ENCODE measurements around the gene ATG2A. TPM values are rescaled to one million over a fixed set of nuclear protein-coding genes. Genes with fewer than 3 reads are reported as not detected.

ATG2A gene
- total RNA-seq, 1 donor from 2014 or later: 10.7 TPM

DNA sequence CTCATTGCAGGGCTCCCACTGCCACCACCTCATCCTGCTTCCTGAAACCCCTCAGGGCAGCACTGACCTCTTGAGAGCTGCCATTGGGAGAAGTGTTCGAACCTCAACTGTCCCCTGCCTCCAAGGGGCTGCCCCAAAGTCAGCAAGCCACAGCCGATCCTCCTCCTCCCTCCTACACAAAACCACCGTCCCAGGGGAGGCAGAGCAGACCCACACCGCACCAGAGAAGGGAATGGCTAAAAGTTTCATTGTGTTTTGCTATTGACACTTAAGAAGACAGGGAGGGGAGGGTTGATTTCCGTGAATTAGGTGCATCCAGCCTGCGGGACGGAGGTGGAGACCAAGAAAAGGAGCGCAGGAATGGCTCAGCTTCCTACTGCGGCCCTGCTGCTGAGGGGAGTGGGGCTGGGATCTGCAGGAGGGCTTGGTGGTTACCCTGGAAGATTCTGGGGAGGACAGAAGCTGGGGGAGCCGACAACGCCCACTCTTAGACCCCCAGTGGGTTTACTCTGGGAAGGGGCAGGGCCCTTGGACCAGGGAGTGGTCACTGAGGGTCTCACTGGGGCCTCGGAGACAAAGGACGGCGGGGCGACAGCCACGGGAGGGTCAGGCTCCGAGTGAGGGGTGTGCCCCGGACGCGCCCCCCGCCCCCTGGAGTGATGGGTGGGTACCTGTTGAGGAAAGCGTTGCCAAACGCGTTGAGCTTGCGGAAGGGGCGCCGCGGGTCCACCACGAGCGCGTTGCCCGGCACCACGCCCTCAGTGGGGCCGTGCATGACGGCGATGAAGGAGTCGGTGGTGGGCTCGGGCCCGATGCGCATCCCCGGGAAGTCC is 39.4 kb downstream of the ATG2A start:
- intact Hi-C loops (cut with DNase I): loop anchor here (1.0 to 2.0 kb wide), 2 partner anchors 23 to 40 kb away; partner anchors contain the start of gene ATG2A
- peak; percentile 1 for ATAC-seq
- DNase-seq (ENCODE audit: missing footprints): peak; percentile 73

DNA sequence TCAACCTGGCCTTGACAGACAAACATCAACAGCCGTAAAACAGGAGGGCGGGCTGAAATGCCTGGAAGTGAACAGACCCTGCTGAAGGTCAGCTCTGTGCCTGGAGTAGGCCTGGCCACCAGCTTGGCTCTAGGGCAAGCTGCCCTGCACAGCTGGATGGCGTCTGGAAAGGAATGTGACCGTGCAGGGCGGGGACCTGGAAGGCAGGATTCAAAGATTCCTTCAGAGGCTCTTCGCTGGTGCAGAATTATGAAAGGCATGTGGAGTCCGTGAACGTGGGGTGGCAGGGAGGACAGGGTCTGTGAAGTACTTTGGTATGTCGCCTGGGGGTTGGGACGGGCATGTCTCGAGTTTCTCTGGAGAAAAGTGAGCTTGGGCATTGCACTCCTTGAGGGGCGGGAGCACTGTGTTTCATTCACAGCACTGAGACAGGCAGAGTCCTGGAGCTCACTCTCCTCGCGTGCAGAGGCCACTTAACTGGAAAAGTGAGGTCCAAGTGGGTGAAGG is 40.1 kb downstream of the ATG2A start:
- ATAC-seq: no peak
- DNase-seq (ENCODE audit: missing footprints): no peak
- intact Hi-C loops (cut with DNase I): loop anchor here (1.0 kb wide), 1 partner anchor 13 kb away; no protein-coding TSS in a partner anchor

DNA sequence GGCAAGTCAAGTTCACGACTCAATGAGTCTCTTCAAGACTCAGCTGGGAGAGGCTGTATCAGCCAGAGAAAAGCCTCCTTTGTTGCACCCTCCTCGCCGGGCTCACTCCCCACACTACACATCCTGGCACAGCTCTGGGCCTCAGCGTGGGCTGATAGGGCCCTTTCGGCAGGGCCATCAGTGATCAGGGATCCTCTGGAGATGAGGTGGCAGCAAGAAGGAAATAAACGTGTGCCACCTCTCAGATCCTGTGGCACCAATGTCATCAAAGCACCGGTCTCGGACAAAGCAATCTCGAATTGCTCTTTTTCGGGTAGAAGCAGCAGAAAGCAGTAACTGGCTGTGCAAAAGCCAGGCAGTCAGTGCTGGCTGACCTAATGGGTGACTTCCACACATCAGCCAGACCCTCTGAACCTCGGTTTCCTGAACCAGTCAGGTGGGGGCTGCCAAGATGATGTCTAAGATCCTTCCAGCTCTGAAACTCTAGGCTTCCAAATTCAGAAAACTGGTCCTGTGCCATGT is 40.7 kb downstream of the ATG2A start:
- ATAC-seq (no peak), DNase-seq (ENCODE audit: missing footprints) (no peak)
- intact Hi-C loops (cut with DNase I): loop anchor here (1.0 kb wide), 1 partner anchor 12 kb away; no protein-coding TSS in a partner anchor

DNA sequence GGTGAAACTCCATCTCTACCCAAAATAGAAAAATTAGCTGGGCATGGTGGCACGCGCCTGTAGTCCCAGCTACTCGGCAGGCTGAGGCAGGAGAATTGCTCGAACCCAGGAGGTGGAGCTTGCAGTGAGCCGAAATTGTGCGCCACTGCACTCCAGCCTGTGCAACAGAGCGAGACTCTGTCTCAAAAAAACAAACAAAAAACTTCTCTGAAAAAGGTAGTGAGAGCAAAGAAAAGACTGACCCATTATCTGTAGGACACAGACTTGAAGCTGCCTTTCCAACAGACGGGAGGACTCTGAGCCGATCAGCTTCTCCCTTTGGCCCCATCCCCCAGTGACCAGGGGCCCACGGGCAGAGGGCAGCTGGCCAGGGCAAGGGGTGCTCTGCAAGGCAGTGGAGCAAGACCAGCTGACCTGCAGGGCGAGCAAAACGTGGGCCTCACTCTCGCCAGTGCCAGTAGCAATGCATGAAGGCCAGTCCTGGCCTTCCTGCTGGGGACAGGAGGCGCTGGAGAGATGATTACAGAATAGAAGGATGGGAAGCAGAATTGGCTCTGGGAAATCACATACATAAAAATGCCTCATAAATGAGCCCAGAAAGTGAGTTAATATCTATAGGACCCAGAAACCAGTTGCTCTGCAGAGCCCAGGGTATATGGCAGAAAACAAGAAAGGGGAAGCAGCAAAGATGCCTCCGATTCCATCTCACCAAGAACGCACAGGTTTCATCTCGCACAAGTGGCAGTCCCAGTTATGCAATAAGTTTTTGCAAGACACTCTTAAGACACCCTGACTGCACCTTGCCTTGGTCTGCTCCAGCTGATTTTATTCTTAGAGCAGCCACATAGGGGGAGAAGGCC is 41.4 kb downstream of the ATG2A start:
- no peak for ATAC-seq

DNA sequence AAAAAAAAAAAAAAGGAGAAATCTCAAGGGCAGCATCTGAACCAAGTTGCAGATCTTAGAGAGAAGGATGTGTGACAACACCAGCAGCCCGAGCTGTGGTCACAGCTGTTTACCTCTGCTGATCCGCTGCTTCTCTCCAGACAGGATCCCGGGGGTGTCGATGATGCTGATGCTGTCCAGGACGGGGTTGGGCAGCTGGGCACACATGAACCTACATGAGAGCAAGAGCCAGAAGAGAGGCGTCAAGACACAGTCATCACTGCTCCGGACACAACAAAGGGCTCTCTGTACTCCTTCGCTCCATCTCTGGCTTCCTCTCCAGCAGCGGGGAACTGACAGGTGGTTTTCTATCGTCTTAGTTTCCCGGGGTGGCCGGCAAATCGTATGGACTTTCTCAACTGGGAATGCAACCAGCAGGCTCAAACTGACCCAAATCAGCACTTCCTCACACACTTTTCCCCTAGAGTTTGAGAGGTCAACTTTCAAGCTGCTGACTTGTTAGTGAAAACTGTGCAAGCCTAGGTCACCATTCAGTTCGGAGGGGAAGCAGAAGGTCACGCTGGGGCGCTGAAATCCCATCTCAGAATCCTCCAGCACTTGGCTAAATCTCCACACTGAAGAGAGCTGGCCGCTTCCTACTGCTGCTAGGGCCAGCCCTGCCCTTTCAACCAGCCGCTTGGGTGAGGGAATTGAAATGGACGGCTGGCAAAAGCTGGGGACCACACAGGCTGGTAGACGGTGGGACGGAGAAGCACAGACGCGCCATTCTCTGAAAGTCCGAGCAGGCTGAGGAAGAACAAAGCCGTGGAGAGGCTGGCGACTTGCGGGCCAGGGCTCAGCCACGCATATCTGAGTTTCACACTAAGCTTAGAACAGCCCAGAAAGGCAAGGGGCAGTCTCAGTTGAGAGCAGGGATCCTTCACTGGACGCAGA is 42.4 kb downstream of the ATG2A start:
- ATAC-seq (no peak), DNase-seq (ENCODE audit: missing footprints) (peak; percentile 69)
- intact Hi-C loops (cut with DNase I): no loop called here

More for the DNA sequence above, 41.4 kb downstream of the ATG2A start:
- intact Hi-C loops (cut with DNase I): loop anchor here (1.0 kb wide), 1 partner anchor 11 kb away; no protein-coding TSS in a partner anchor
- DNase-seq (ENCODE audit: missing footprints): no peak

DNA sequence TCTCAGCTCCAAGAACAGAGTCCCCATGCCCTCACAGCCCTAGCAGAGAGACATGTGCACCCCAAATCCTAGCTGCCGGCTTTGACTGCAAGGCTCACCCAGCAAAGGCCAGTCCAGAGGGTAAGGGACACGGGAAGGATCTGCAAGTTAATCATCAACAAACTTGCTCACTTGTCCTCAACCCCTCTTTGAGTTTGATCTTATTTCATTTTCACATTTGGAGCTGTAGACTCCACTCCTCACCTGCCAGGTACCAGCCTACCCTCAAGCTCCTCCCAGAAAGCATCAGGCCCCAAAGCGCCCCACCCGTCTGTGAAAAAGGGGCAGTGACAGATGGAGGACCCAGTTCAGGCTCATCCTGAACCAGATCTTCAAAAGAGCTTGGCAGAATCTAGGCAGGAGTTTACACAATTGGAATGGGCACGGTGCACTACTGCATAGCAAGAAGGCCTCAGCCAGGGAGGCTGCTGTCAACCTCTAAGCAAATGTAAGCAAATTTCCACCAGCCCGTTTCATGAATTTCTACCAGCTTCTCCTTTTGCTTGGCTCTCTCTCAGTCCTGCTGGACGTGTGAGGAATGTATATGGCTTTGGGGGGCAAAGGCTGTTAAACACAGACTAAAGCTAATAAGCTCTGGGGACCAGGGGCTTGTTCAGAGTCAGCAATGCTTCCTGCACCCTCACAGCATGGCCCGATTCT is 44.1 kb downstream of the ATG2A start:
- DNase-seq (ENCODE audit: missing footprints) (no peak), ATAC-seq (no peak)
- intact Hi-C loops (cut with DNase I): no loop called here

DNA sequence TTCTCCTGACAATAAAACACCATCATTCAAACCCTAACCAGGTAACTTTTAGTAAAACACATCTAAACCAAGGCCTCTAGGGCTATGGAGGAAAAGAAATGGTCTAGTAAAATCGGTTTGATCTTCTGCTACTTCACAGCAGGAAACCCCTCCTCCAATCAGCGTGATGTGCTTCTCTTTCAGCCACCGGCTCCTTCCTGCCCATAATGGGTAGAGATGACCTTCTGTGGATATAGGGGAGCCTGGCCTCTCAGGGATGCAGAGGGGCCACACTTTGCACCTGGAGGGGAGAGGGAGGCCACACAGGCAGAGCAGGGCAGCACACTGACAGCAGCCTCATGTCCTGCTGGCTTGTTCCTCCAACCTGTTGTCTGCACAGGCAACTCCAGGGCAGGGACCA is 45.5 kb downstream of the ATG2A start:
- ATAC-seq: no peak
- DNase-seq (ENCODE audit: missing footprints): no peak
- intact Hi-C loops (cut with DNase I): no loop called here

DNA sequence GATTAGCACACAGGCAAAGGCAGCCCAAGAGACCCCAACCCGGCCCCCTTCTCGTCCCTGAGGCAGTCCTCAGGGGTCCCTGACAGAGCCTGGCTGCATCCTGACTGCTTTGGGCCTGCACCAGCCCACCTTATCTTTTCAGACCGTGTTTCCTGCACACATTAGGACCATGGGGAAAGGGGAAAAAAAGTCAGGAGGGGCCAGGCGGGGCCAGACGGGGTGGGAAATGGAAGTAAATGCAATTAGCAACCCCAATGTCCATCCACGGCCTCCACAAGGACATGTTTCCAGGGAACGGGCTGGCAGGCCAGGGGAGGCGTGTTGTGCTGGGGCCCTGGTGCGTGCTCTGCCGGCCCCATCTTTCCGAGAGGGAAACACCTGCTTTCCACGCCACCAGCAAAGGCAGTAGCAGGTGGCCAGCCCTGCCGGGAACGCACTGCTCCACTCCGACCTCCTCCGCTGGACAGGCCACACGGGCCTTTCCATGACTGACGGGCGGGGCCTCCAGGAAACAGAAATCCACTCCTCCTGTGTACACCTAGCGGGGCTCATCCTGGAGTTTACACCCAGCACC is 46.0 kb downstream of the ATG2A start:
- no peak for DNase-seq (ENCODE audit: missing footprints)
- intact Hi-C loops (cut with DNase I): no loop called here
- ATAC-seq: no peak

DNA sequence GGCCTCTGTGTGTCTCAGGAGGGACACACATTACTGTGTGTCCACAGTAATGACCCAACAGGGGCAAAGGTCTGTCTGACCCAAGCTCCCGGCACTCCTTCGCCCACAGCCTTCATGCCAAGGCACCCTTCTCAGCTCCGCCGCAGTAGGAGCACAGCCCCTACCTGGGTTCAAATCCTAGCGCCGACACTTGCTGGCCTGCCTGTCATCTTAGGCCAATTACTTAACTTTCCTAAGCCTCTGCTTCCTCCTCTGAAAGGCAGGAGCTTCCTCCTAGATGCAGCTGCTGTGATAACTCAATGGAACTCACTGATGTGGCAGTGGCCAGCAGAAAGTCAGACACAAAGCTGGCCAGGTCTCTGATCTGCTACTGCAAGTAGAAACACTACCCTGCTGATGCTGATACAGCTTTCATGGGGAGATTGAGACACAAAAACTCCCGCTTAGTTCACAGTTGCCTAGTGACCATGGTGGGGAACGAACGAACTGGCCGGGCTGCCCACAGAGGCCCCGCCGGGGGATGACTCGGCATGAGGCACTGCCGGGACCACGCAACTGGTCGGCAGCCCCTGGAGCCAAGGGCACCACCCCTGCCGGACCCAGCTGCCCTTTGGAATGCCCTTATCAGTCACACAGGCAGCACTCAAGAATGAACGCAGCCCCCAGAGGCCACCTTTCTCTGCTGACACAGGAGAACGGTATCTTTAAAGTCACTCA is 46.7 kb downstream of the ATG2A start:
- peak; percentile 51 for ATAC-seq
- intact Hi-C loops (cut with DNase I): no loop called here
- DNase-seq (ENCODE audit: missing footprints): peak; percentile 82

DNA sequence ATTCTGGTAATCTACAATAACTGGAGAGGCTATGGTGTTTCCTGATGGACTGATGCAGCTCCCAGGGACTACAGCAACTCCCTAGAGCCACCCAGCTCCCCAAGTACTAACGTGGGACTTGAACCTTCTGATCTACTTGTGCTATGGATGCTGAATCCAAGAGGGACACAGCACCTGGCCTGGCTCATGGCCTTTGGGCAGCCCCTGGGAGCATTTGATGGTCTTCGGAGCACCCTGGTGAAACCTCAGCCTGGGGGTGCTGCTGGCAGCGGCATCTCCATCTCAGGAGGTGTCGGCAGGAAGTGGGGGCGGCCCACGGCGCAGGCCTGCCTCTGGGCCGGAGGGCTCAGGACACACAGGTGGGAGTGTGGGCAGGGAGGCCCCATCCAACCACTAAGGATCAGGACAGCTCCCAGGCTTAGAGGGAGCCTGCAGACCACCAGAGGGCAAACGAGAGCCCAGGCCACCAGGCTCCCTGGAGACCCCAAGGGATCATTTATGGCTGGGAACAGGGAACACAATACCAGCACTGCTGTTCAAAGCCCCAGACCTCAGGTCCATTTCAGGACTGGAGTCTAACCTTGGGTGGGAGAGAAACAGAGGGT is 47.3 kb downstream of the ATG2A start:
- DNase-seq (ENCODE audit: missing footprints) (no peak), ATAC-seq (no peak)
- intact Hi-C loops (cut with DNase I): no loop called here

DNA sequence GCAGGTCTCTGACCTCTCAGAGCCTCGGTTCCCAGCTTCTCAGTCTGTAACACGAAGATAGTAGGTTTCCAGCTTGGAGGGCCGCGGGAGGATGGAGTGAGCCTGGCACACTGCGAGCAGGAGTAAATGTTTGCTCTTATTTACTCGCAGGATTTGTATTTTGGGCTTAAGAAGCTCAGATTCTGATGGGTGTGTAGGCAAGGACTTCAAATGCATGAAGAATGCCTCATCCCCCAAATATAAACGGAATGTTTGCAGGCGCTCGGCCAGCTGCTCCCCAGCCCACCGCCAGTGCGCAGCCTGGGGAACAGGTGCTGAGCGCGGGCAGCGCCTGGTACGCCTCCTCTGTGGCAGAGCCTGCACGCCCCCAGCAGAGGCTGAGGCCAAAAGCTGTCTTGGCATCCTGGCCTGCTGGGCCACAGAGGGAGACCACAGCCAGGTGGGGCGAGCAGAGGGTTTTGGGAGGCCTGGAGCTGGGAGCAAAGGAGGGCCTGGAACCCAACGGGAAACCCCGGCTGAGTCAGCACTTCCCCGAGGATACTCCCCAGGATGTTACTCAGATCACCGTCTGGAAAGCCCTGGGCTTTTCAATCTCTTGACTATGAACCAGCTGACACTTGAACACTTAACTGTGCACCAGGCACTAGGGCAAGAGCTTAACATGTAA is 48.0 kb downstream of the ATG2A start:
- DNase-seq (ENCODE audit: missing footprints): no peak
- no peak for ATAC-seq
- intact Hi-C loops (cut with DNase I): no loop called here

DNA sequence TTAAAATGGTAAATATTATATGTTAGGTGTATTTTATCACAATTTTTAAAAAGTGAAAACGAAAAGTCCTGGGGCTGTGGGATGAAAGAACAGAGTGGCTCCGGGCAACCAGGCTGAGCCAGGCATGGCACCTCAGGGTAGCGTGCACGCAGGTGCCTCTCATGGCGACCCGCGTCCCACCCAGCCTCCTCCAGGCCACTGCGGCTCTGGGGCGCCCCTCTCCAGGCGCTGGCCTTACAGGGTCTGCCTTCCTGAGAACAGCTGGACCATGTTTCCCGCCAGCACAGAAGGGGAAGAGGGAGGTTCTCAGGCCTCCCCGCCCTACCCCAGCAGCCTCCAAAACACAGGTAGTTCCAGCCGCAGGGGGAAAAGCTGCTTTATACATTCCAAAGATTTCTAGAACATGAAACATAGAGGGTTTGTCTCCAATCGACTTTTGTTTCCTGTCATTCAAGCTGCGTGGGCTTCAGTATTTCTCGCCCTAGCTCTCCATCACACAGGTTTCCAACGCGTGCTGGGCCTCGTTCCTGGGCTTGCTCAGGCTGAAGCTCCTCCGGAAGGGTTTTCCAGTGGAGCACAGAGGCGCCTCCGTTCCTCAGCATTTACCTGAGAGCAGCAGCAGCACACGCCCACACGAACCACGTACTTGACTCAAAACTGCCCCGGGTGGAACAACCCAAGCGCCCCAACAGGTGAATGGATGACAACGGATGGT is 49.1 kb downstream of the ATG2A start:
- DNase-seq (ENCODE audit: missing footprints): no peak
- intact Hi-C loops (cut with DNase I): no loop called here
- no peak for ATAC-seq

DNA sequence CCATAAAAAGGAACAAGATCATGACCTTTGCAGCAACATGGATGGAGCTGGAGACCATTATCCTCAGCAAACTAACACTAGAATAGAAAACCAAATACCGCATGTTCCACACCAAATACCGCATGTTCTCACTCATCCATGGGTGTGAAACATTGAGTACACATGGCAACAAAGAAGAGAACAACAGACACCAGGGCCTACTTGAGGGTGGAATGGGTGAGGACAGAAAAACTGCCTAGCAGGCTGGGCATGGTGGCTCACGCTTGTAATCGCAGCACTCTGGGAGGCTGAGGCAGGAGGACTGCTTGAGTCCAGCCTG is 50.9 kb downstream of the ATG2A start:
- DNase-seq (ENCODE audit: missing footprints) (no peak), ATAC-seq (no peak)
- intact Hi-C loops (cut with DNase I): no loop called here

DNA sequence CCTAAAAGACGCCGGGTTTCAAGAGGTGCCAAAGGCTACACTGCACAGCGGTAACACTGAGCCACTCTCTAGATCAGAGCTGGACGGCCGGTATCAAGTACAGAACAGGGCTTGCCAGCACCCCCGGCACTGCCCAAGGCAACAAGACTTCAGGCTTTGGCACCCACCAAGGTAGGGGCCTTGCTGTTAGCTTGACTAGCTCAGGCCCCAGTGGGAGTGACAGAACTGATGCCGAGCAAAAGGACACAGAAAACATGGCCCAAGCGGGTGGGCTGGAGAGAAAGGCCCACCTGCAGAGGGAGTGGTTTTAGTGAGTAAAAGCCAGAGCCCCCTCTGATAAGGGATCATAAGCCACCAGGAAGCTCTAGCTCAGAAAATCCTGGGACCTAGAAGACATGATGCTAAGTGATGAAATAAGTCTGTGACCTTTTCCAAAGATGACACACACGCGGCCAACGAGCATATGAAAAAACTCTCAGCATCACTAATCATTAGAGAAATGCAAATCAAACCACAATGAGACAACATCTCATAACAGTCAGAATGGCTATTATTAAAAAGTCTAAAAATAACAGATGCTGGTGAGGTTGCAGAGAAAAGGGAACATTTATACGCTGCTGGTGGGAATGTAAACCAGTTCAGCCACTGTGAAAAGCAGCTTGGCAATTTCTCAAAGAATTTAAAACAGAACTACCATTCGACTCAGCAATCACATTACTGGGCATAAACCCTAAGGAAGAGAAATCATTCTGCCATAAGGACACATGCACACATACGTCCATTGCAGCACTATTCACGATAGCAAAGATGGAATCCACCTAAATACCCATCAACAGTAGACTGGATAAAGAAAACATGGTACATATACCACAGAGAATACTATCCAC is 51.5 kb downstream of the ATG2A start:
- DNase-seq (ENCODE audit: missing footprints) (no peak), ATAC-seq (no peak)
- intact Hi-C loops (cut with DNase I): no loop called here
